HEK293 (cell line): ENCODE results near the gene MYH14.
A peak's percentile ranks its signal among the peaks of the same experiment; 100 is the strongest.

Experiments
- GFI1B ChIP-seq: fragments of 450-650 bp; formaldehyde crosslinking; IDR thresholded peaks from 2 replicates; pipeline ENCODE4 v1.5.1; 2016; ENCODE audit warnings: missing biosample characterization, missing genetic modification characterization
- GLI2 ChIP-seq: fragments of 450-650 bp; formaldehyde crosslinking; IDR thresholded peaks from 2 replicates; pipeline ENCODE4; 2017; ENCODE audit warnings: missing biosample characterization, missing genetic modification characterization, low read depth, borderline replicate concordance
- GLI4 ChIP-seq: fragments of 450-650 bp; formaldehyde crosslinking; IDR thresholded peaks from 2 replicates; pipeline ENCODE4 v1.5.1; 2016; ENCODE audit warnings: missing biosample characterization, missing genetic modification characterization
- IKZF3 ChIP-seq: fragments of 450-650 bp; IDR thresholded peaks from 2 replicates; pipeline ENCODE4 v1.5.0; 2018; ENCODE audit warnings: missing biosample characterization, mild to moderate bottlenecking, missing genetic modification characterization, moderate library complexity
- KLF10 ChIP-seq: fragments of 450-650 bp; IDR thresholded peaks from 2 replicates; pipeline ENCODE4 v1.5.1; 2018; ENCODE audit warnings: missing biosample characterization, mild to moderate bottlenecking, missing genetic modification characterization
- KLF8 ChIP-seq: fragments of 450-650 bp; formaldehyde crosslinking; IDR thresholded peaks from 2 replicates; pipeline ENCODE4 v1.5.1; 2016; ENCODE audit warnings: missing biosample characterization, missing genetic modification characterization
- ZBTB17 ChIP-seq: fragments of 450-650 bp; formaldehyde crosslinking; IDR thresholded peaks from 2 replicates; pipeline ENCODE4 v1.5.1; 2016; ENCODE audit warnings: missing biosample characterization, missing genetic modification characterization
- ZBTB7A ChIP-seq: fragments of 450-650 bp; formaldehyde crosslinking; IDR thresholded peaks from 2 replicates; pipeline ENCODE4 v1.5.1; 2016; ENCODE audit warnings: low read depth, missing biosample characterization, missing genetic modification characterization
- ZNF114 ChIP-seq: fragments of 450-650 bp; formaldehyde crosslinking; IDR thresholded peaks from 2 replicates; pipeline ENCODE4 v1.5.0; 2017; ENCODE audit warnings: missing biosample characterization, missing genetic modification characterization
- ZNF146 ChIP-seq: fragments of 450-650 bp; formaldehyde crosslinking; IDR thresholded peaks from 2 replicates; pipeline ENCODE4 v1.5.1; 2016; ENCODE audit warnings: missing biosample characterization, missing genetic modification characterization
- ZNF18 ChIP-seq: fragments of 450-650 bp; formaldehyde crosslinking; IDR thresholded peaks from 2 replicates; pipeline ENCODE4 v1.5.1; 2016; ENCODE audit warnings: missing biosample characterization, missing genetic modification characterization
- ZNF292 ChIP-seq: fragments of 450-650 bp; formaldehyde crosslinking; IDR thresholded peaks from 2 replicates; pipeline ENCODE4 v1.5.1; 2016; ENCODE audit warnings: low read depth, missing biosample characterization, missing genetic modification characterization, borderline replicate concordance
- ZNF362 ChIP-seq: fragments of 450-650 bp; formaldehyde crosslinking; IDR thresholded peaks from 2 replicates; pipeline ENCODE4 v1.5.1; 2016; ENCODE audit warnings: missing biosample characterization, missing genetic modification characterization
- ZNF529 ChIP-seq: fragments of 450-650 bp; formaldehyde crosslinking; IDR thresholded peaks from 2 replicates; pipeline ENCODE4 v1.5.1; 2017; ENCODE audit warnings: missing genetic modification characterization, missing biosample characterization; ENCODE audit not compliant: insufficient replicate concordance
- ZNF560 ChIP-seq: fragments of 450-650 bp; formaldehyde crosslinking; IDR thresholded peaks from 2 replicates; pipeline ENCODE4 v1.5.1; 2017; ENCODE audit warnings: missing biosample characterization, missing genetic modification characterization, borderline replicate concordance
- ZNF585B ChIP-seq: fragments of 450-650 bp; formaldehyde crosslinking; IDR thresholded peaks from 2 replicates; pipeline ENCODE4 v1.5.1; 2016; ENCODE audit warnings: missing biosample characterization, missing genetic modification characterization
- ZNF626 ChIP-seq: fragments of 450-650 bp; sonication (Bioruptor Pico); formaldehyde crosslinking; IDR thresholded peaks from 2 replicates; pipeline ENCODE4 v1.5.1; 2018; ENCODE audit warnings: missing biosample characterization, missing genetic modification characterization, inconsistent platforms
- ZNF629 ChIP-seq: fragments of 450-650 bp; formaldehyde crosslinking; IDR thresholded peaks from 2 replicates; pipeline ENCODE4 v1.5.1; 2017; ENCODE audit warnings: missing biosample characterization, missing genetic modification characterization
- ZNF785 ChIP-seq: fragments of 450-650 bp; formaldehyde crosslinking; IDR thresholded peaks from 2 replicates; pipeline ENCODE4 v1.5.1; 2016; ENCODE audit warnings: missing biosample characterization, missing genetic modification characterization
- ZSCAN16 ChIP-seq: fragments of 450-650 bp; formaldehyde crosslinking; IDR thresholded peaks from 2 replicates; pipeline ENCODE4 v1.5.1; 2016; ENCODE audit warnings: missing biosample characterization, missing genetic modification characterization
- TF ChIP-seq, protein P1 (sequence below): sonication (generic); formaldehyde crosslinking; IDR thresholded peaks from 2 replicates; pipeline ENCODE4 v1.8.1; 2022; ENCODE audit warnings: mild to moderate bottlenecking, moderate library complexity, missing genetic modification reagents
- TF ChIP-seq, protein P2 (sequence below): fragments of 450-650 bp; formaldehyde crosslinking; conservative IDR thresholded peaks from 2 replicates; pipeline ENCODE4 v1.5.1; 2016; ENCODE audit warnings: low read depth, missing biosample characterization, missing genetic modification characterization
- TF ChIP-seq, protein P3 (sequence below): fragments of 450-650 bp; formaldehyde crosslinking; IDR thresholded peaks from 2 replicates; pipeline ENCODE4 v1.5.1; 2016; ENCODE audit warnings: missing biosample characterization, missing genetic modification characterization
- TF ChIP-seq, protein P4 (sequence below): fragments of 450-650 bp; formaldehyde crosslinking; IDR thresholded peaks from 2 replicates; pipeline ENCODE4 v1.5.1; 2016; ENCODE audit warnings: missing biosample characterization, missing genetic modification characterization
- TF ChIP-seq, protein P5 (sequence below): fragments of 450-650 bp; formaldehyde crosslinking; IDR thresholded peaks from 2 replicates; pipeline ENCODE4 v1.5.1; 2016; ENCODE audit warnings: missing biosample characterization, missing genetic modification characterization

Gene MYH14

DNA sequence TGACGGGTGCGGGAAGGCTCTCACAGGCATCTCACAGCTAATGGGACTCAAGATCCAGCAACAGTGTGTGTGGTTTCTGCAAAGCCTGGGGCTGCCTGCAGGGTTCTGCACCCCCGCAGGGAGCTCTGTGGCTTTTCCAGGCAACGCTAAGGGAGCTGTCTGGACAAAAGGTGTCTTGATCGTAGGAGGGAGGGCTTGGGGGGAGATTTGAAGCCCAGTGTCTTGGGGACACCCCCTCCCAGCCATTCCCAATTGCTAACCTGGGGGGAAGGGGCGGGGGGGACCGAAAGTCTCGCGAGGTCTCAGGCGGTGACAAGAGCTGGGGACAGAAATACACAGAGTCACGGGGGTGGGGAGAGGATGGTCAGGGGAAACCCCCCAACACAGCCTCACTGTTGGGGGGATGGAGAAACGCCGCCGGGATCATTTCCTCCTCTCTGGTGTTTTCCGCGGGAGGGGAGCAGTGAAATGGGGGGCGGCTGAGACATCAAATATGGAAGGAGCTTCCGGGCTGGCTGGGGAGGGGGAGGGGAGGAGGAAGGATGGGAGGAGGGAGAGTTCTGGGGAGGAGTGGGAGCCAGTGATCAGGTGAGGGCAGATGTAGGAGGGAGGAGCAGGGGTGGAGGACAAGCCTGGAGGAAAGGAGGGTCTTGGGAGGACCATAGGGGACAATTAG, 112.5 kb downstream of the MYH14 start (continued):
- TF ChIP-seq ZNF292 (no peak), GFI1B (tag by site-specific recombination) (no peak), ZNF146 (tag by site-specific recombination) (no peak), ZNF560 (no peak), ZNF785 (tag by site-specific recombination) (peak; percentile 73; the same call in 1 of the 2 replicates), GLI4 (tag by site-specific recombination) (peak; percentile 73; the same call in 1 of the 2 replicates), GLI2 (tag by site-specific recombination) (no peak), ZNF114 (no peak), ZNF626 (tag by site-specific recombination) (no peak), ZNF585B (tag by site-specific recombination) (no peak), ZBTB7A (no peak), ZNF529 (tag by site-specific recombination) (no peak), ZSCAN16 (tag by site-specific recombination) (peak; percentile 60; the same call in 1 of the 2 replicates), KLF8 (tag by site-specific recombination) (peak; percentile 82), ZBTB17 (tag by site-specific recombination) (peak; percentile 70), ZNF629 (tag by site-specific recombination) (peak; percentile 30; the same call in 1 of the 2 replicates), ZNF362 (tag by site-specific recombination) (no peak), KLF10 (tag by site-specific recombination) (no peak), ZNF18 (tag by site-specific recombination) (no peak), IKZF3 (no peak)
- TF ChIP-seq, protein P1, sequence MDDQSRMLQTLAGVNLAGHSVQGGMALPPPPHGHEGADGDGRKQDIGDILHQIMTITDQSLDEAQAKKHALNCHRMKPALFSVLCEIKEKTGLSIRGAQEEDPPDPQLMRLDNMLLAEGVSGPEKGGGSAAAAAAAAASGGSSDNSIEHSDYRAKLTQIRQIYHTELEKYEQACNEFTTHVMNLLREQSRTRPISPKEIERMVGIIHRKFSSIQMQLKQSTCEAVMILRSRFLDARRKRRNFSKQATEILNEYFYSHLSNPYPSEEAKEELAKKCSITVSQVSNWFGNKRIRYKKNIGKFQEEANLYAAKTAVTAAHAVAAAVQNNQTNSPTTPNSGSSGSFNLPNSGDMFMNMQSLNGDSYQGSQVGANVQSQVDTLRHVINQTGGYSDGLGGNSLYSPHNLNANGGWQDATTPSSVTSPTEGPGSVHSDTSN (CRISPR knock-in tag): no peak
- TF ChIP-seq, protein P2, sequence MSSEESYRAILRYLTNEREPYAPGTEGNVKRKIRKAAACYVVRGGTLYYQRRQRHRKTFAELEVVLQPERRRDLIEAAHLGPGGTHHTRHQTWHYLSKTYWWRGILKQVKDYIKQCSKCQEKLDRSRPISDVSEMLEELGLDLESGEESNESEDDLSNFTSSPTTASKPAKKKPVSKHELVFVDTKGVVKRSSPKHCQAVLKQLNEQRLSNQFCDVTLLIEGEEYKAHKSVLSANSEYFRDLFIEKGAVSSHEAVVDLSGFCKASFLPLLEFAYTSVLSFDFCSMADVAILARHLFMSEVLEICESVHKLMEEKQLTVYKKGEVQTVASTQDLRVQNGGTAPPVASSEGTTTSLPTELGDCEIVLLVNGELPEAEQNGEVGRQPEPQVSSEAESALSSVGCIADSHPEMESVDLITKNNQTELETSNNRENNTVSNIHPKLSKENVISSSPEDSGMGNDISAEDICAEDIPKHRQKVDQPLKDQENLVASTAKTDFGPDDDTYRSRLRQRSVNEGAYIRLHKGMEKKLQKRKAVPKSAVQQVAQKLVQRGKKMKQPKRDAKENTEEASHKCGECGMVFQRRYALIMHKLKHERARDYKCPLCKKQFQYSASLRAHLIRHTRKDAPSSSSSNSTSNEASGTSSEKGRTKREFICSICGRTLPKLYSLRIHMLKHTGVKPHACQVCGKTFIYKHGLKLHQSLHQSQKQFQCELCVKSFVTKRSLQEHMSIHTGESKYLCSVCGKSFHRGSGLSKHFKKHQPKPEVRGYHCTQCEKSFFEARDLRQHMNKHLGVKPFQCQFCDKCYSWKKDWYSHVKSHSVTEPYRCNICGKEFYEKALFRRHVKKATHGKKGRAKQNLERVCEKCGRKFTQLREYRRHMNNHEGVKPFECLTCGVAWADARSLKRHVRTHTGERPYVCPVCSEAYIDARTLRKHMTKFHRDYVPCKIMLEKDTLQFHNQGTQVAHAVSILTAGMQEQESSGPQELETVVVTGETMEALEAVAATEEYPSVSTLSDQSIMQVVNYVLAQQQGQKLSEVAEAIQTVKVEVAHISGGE (tag by site-specific recombination): 0 out of 2 replicates have a peak, but pooled peaks have one; percentile 14
- TF ChIP-seq, protein P3, sequence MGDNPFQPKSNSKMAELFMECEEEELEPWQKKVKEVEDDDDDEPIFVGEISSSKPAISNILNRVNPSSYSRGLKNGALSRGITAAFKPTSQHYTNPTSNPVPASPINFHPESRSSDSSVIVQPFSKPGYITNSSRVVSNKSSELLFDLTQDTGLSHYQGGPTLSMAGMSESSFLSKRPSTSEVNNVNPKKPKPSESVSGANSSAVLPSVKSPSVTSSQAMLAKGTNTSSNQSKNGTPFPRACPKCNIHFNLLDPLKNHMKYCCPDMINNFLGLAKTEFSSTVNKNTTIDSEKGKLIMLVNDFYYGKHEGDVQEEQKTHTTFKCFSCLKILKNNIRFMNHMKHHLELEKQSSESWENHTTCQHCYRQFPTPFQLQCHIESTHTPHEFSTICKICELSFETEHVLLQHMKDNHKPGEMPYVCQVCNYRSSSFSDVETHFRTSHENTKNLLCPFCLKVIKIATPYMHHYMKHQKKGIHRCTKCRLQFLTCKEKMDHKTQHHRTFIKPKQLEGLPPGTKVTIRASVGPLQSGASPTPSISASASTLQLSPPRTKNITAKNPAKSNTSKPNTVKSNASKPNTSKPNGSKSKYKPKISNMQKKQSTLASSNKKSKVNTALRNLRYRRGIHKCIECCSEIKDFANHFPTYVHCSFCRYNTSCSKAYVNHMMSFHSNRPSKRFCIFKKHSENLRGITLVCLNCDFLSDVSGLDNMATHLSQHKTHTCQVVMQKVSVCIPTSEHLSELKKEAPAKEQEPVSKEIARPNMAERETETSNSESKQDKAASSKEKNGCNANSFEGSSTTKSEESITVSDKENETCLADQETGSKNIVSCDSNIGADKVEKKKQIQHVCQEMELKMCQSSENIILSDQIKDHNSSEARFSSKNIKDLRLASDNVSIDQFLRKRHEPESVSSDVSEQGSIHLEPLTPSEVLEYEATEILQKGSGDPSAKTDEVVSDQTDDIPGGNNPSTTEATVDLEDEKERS (tag by site-specific recombination): no peak
- TF ChIP-seq, protein P4, sequence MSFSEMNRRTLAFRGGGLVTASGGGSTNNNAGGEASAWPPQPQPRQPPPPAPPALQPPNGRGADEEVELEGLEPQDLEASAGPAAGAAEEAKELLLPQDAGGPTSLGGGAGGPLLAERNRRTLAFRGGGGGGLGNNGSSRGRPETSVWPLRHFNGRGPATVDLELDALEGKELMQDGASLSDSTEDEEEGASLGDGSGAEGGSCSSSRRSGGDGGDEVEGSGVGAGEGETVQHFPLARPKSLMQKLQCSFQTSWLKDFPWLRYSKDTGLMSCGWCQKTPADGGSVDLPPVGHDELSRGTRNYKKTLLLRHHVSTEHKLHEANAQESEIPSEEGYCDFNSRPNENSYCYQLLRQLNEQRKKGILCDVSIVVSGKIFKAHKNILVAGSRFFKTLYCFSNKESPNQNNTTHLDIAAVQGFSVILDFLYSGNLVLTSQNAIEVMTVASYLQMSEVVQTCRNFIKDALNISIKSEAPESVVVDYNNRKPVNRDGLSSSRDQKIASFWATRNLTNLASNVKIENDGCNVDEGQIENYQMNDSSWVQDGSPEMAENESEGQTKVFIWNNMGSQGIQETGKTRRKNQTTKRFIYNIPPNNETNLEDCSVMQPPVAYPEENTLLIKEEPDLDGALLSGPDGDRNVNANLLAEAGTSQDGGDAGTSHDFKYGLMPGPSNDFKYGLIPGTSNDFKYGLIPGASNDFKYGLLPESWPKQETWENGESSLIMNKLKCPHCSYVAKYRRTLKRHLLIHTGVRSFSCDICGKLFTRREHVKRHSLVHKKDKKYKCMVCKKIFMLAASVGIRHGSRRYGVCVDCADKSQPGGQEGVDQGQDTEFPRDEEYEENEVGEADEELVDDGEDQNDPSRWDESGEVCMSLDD: peak; percentile 94
- TF ChIP-seq, protein P5, sequence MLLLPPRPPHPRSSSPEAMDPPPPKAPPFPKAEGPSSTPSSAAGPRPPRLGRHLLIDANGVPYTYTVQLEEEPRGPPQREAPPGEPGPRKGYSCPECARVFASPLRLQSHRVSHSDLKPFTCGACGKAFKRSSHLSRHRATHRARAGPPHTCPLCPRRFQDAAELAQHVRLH (tag by site-specific recombination): no peak
